IMR-90 (cell line): ENCODE data around the gene RXRB. TPM values are rescaled to one million over a fixed set of nuclear protein-coding genes. Genes with fewer than 3 reads are reported as not detected.

ENCODE experiments used
- ATAC-seq: fragments of 200-7000 bp; cut with Tn5 transposase; 2 replicates; pipeline ENCODE4 v1.9.1; 2020; ENCODE audit warnings: low read depth, mild to moderate bottlenecking, moderate library complexity
- BruUV-seq: library from RNA; stranded (reverse); fragments of 400-500 nt; replicated peaks from 2 replicates; lab custom pipeline; 2021; lab: Mats Ljungman, UMichigan
- CTCF ChIA-PET: fragments of 300-600 bp; formaldehyde crosslinking; extraction: SDS; loops from one replicate; lab custom pipeline; 2021; ENCODE audit warnings: antibody characterized with exemption; lab: Yijun Ruan, JAX
- POLR2A ChIA-PET: fragments of 300-600 bp; sonication (Branson Sonifier 250); formaldehyde crosslinking; loops from one replicate; lab custom pipeline; 2022; ENCODE audit warnings: antibody characterized with exemption; ENCODE audit not compliant: unreplicated experiment; lab: Charles Lee
- DNase-seq: peaks from one replicate; pipeline ENCODE4 v3.0.0; 2013
- H2AFZ ChIP-seq: replicated peaks from 2 replicates; pipeline ENCODE3; 2013; ENCODE audit warnings: low read length, mild to moderate bottlenecking; ENCODE audit not compliant: poor library complexity
- H2AK5ac ChIP-seq: 2 replicates; pipeline ENCODE4 v1.6.1; 2013; ENCODE audit warnings: low read depth, low read length, inconsistent platforms
- H2AK9ac ChIP-seq: replicated peaks from 2 replicates; pipeline ENCODE3; 2013; ENCODE audit warnings: mild to moderate bottlenecking, low read depth, low read length, moderate library complexity; ENCODE audit not compliant: poor library complexity
- H2BK120ac ChIP-seq: 2 replicates; pipeline ENCODE4 v1.6.1; 2013; ENCODE audit warnings: low read depth, low read length, inconsistent platforms
- H2BK15ac ChIP-seq: 3 replicates; pipeline ENCODE4 v1.6.1; 2013; ENCODE audit warnings: low read depth, low read length, inconsistent platforms
- H2BK20ac ChIP-seq: 2 replicates; pipeline ENCODE4 v1.6.1; 2013; ENCODE audit warnings: low read depth, mild to moderate bottlenecking, inconsistent platforms, low read length, moderate library complexity
- H2BK5ac ChIP-seq: 2 replicates; pipeline ENCODE4 v1.6.1; 2013; ENCODE audit warnings: mild to moderate bottlenecking, low read depth, low read length, inconsistent platforms; ENCODE audit not compliant: poor library complexity, severe bottlenecking
- H3K14ac ChIP-seq: replicated peaks from 2 replicates; pipeline ENCODE4 v1.6.1; 2013; ENCODE audit warnings: low read depth, low read length, inconsistent platforms
- H3K18ac ChIP-seq: 2 replicates; pipeline ENCODE4 v1.6.1; 2013; ENCODE audit warnings: low read depth, low read length, control low read depth
- H3K23ac ChIP-seq: 2 replicates; pipeline ENCODE4 v1.6.1; 2013; ENCODE audit warnings: low read depth, low read length, inconsistent platforms
- H3K27ac ChIP-seq: 2 replicates; pipeline ENCODE4 v1.5.1; 2013; ENCODE audit warnings: mild to moderate bottlenecking, control low read depth, low read length; ENCODE audit not compliant: insufficient read depth
- H3K27me3 ChIP-seq: 2 replicates; pipeline ENCODE4 v1.6.1; 2013; ENCODE audit warnings: low read length; ENCODE audit not compliant: control insufficient read depth, insufficient read depth
- H3K36me3 ChIP-seq: 2 replicates; pipeline ENCODE4 v1.6.1; 2013; ENCODE audit warnings: low read length, mixed read lengths; ENCODE audit not compliant: control insufficient read depth, insufficient read depth
- H3K4ac ChIP-seq: 2 replicates; pipeline ENCODE4 v1.6.1; 2013; ENCODE audit warnings: low read depth, low read length, inconsistent platforms
- H3K4me1 ChIP-seq: 2 replicates; pipeline ENCODE4 v1.6.1; 2013; ENCODE audit warnings: low read length, mixed read lengths; ENCODE audit not compliant: control insufficient read depth, insufficient read depth
- H3K4me2 ChIP-seq: 2 replicates; pipeline ENCODE4 v1.6.1; 2013; ENCODE audit warnings: low read depth, mild to moderate bottlenecking, control low read depth, low read length, moderate library complexity
- H3K4me3 ChIP-seq: 2 replicates; pipeline ENCODE4 v1.5.1; 2013; ENCODE audit warnings: low read depth, mild to moderate bottlenecking, control low read depth, low read length, moderate library complexity; ENCODE audit not compliant: insufficient read depth
- H3K56ac ChIP-seq: 2 replicates; pipeline ENCODE4 v1.6.1; 2013; ENCODE audit warnings: low read length, inconsistent platforms; ENCODE audit not compliant: insufficient read depth; ENCODE audit errors: extremely low read depth
- H3K79me1 ChIP-seq, 2 experiments: 2 replicates each; pipeline ENCODE4 v1.6.1; 2013; ENCODE audit warnings: low read length in 2 of 2, inconsistent platforms in 1 of 2, low read depth in 1 of 2
- H3K9ac ChIP-seq: 2 replicates; pipeline ENCODE4 v1.6.1; 2013; ENCODE audit warnings: low read depth, low read length, control low read depth
- H3K9me1 ChIP-seq: 2 replicates; pipeline ENCODE4 v1.6.1; 2013; ENCODE audit warnings: low read length, inconsistent platforms; ENCODE audit not compliant: insufficient read depth
- H3K9me3 ChIP-seq: 2 replicates; pipeline ENCODE4 v1.6.1; 2013; ENCODE audit warnings: low read length; ENCODE audit not compliant: control insufficient read depth, insufficient read depth
- H4K20me1 ChIP-seq: 2 replicates; pipeline ENCODE4 v1.6.1; 2013; ENCODE audit warnings: low read length, inconsistent platforms; ENCODE audit not compliant: insufficient read depth
- H4K5ac ChIP-seq: 2 replicates; pipeline ENCODE4 v1.6.1; 2013; ENCODE audit warnings: mild to moderate bottlenecking, low read depth, low read length, control low read depth
- H4K8ac ChIP-seq, 2 experiments: 2 replicates each; pipeline ENCODE4 v1.6.1; 2013; ENCODE audit warnings: low read depth in 2 of 2, low read length in 2 of 2, control low read depth in 1 of 2, inconsistent platforms in 1 of 2
- H4K91ac ChIP-seq: 2 replicates; pipeline ENCODE4 v1.6.1; 2013; ENCODE audit warnings: low read depth, low read length, inconsistent platforms; ENCODE audit not compliant: insufficient read depth
- CTCF ChIP-seq: conservative IDR thresholded peaks from 2 replicates; pipeline ENCODE4 v1.5.1; 2012; ENCODE audit warnings: mild to moderate bottlenecking, low read depth, low read length, improper control_type of control experiment
- MAZ ChIP-seq: IDR thresholded peaks from 2 replicates; pipeline ENCODE4 v1.6.1; 2012; ENCODE audit warnings: low read depth, mild to moderate bottlenecking, low read length, improper control_type of control experiment, moderate library complexity, borderline replicate concordance
- SMC3 ChIP-seq: fragments of 150-350 bp; IDR thresholded peaks from 2 replicates; pipeline ENCODE4 v1.6.1; 2016; ENCODE audit warnings: low read depth, mild to moderate bottlenecking, antibody characterized with exemption, low read length, moderate library complexity
- dilution Hi-C: fragments of 300-500 bp; cut with HindIII; formaldehyde crosslinking; loops from one replicate; pipeline ENCODE4 v1.14.3; 2018; ENCODE audit warnings: low sequenced_read_pairs; ENCODE audit not compliant: unreplicated experiment
- in situ Hi-C: fragments of 300-500 bp; cut with MboI; formaldehyde crosslinking; loops from 3 replicates; pipeline ENCODE4 v1.14.3; 2019; ENCODE audit warnings: low sequenced_read_pairs, inconsistent platforms, mixed read lengths
- intact Hi-C: fragments of 100-400 bp; cut with micrococcal nuclease; formaldehyde crosslinking; loops from 2 replicates; pipeline ENCODE4 v1.10.0; 2022
- polyA plus RNA-seq, 3 experiments: library from polyadenylated mRNA; depleted of rRNA; stranded (reverse); fragments of >200 nt; gene quantifications; 2 replicates each; pipeline ENCODE4 v1.2.3, GENCODE V29; 2012; ENCODE audit warnings: low replicate concordance in 1 of 3
- total RNA-seq: library from RNA; depleted of rRNA; stranded (reverse); fragments of >200 nt; gene quantifications from 2 replicates; pipeline ENCODE4 v1.2.3, GENCODE V29; 2012

Gene RXRB
- total and polyA plus RNA-seq, 2 of the 4 experiments (the other 2 are of a cell fraction) = 18.6 to 53.7 TPM

- POLR2A ChIA-PET = no interaction called here
- no peak for ATAC-seq
- H3K56ac ChIP-seq = no peak overlapping the region
- no peaks in the 10 kb centered on the region for H3K9me1 ChIP-seq
- TF ChIP-seq CTCF (no peak), MAZ (no peak), SMC3 (no peak)
- no peak overlapping the region for H2AK9ac ChIP-seq
- H3K36me3 ChIP-seq = no peaks in the 10 kb centered on the region
- H4K20me1 ChIP-seq = no peaks in the 10 kb centered on the region
- H3K79me1 ChIP-seq = no peaks in the 10 kb centered on the region
- no peak overlapping the region for H2AFZ ChIP-seq
- H3K4ac ChIP-seq = no peak overlapping the region
- no peak overlapping the region for H4K91ac ChIP-seq
- CTCF ChIA-PET = no interaction called here
- no peak overlapping the region for H2AK5ac ChIP-seq
- no peak overlapping the region for H4K8ac ChIP-seq
- no peak overlapping the region for H3K4me2 ChIP-seq
- no peak for DNase-seq
- H2BK20ac ChIP-seq = no peak overlapping the region
- peaks cover 54% of the 10 kb centered on the region for H3K27me3 ChIP-seq
- H3K9me3 ChIP-seq = no peaks in the 10 kb centered on the region
- no TSS peak for BruUV-seq
- no peak overlapping the region for H3K4me3 ChIP-seq
- no peak overlapping the region for H2BK5ac ChIP-seq
- no peak overlapping the region for H2BK120ac ChIP-seq
- no peak overlapping the region for H3K18ac ChIP-seq
- intact Hi-C loops = no loop called here
- dilution Hi-C loops = no loop called here
- no peaks in the 10 kb centered on the region for H3K4me1 ChIP-seq
- in situ Hi-C loops = no loop called here
- no peak overlapping the region for H4K5ac ChIP-seq
- no peak overlapping the region for H3K14ac ChIP-seq
- no peak overlapping the region for H3K9ac ChIP-seq
- H3K23ac ChIP-seq = no peak overlapping the region
- H2BK15ac ChIP-seq = no peak overlapping the region
- no peak overlapping the region for H3K27ac ChIP-seq
Observed at GRCh38 chr6:33236328-33236727, 35.9 kb upstream of the RXRB start.
